C4-2B (cell line): ENCODE measurements around the gene PAX3.

Experiments used
- H3K27ac ChIP-seq: fragments of 450-650 bp; 2 replicates; pipeline ENCODE4 v1.5.1; 2017
- ZFX ChIP-seq: fragments of 450-650 bp; IDR thresholded peaks from 2 replicates; pipeline ENCODE4 v1.6.1; 2017
- TF ChIP-seq, protein P1 (sequence below): fragments of 450-650 bp; conservative IDR thresholded peaks from 2 replicates; pipeline ENCODE4 v1.5.1; 2017; ENCODE audit warnings: mild to moderate bottlenecking

Gene PAX3

DNA sequence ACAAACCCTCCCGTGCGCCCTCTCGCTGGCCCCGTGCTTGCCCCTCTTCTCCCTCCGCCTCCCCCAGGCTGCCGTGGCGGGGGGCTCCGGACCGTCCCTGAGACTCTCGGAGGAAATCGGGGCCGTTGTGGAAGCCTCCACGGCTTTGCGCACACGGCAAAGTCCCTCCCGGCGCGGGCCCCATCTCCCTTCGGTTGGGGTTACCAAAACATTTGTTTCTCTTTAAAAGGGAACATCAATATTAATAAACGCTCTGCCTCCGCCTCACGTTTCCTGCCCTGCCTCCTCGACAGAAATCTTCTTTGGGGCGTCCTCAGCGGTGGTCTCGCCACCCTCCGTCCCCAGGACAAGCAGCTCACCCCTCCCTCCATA is 3.8 kb downstream of the PAX3 start:
- no peak overlapping the region for H3K27ac ChIP-seq
- TF ChIP-seq ZFX, result no peak
- TF ChIP-seq, protein P1, sequence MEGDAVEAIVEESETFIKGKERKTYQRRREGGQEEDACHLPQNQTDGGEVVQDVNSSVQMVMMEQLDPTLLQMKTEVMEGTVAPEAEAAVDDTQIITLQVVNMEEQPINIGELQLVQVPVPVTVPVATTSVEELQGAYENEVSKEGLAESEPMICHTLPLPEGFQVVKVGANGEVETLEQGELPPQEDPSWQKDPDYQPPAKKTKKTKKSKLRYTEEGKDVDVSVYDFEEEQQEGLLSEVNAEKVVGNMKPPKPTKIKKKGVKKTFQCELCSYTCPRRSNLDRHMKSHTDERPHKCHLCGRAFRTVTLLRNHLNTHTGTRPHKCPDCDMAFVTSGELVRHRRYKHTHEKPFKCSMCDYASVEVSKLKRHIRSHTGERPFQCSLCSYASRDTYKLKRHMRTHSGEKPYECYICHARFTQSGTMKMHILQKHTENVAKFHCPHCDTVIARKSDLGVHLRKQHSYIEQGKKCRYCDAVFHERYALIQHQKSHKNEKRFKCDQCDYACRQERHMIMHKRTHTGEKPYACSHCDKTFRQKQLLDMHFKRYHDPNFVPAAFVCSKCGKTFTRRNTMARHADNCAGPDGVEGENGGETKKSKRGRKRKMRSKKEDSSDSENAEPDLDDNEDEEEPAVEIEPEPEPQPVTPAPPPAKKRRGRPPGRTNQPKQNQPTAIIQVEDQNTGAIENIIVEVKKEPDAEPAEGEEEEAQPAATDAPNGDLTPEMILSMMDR, result no peak

DNA sequence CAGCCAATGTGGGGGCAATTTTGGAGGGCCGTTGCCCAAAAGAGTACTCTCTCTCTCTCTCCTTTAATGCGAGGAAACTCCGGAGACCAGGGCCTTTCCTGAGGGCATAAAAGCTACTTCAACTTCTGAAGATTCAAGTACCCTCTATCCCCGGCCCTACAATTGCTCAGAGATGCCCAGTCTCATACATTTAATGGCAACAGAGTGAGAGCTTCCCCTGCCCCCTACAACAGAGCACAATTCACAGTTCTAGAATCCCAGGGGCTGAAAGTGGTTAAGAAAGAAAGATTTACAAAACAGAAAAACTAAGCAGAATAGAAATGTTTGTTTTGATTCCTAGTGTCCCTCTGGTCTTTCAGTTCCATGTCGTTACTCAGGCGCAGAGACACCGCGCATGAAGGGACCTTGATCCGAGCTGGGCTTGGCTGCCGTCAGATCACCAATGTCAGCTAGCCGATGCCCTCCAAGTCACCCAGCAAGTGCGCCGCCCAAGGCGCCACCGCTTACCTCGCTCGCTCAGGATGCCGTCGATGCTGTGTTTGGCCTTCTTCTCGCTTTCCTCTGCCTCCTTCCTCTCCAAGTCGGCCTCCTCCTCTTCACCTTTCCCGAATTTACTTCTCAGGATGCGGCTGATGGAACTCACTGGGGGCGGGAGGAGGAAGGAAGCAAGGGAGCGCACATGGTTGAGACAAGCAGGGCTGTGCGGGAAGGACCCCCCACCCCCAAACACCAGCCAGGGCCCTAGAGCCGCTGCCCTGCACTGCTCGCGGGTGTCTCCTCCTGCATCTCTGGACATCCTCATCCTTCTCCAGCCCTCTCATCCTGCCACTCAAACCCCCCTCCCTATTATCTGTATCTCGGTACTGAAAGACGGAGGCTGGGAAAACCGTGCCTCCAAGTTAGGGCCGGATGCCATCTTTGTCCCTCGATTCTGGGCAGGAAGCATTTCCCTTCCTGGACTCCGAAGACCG is 4.9 kb downstream of the PAX3 start:
- no peak overlapping the region for H3K27ac ChIP-seq
- TF ChIP-seq, protein P1, result no peak
- no peak for TF ChIP-seq ZFX

DNA sequence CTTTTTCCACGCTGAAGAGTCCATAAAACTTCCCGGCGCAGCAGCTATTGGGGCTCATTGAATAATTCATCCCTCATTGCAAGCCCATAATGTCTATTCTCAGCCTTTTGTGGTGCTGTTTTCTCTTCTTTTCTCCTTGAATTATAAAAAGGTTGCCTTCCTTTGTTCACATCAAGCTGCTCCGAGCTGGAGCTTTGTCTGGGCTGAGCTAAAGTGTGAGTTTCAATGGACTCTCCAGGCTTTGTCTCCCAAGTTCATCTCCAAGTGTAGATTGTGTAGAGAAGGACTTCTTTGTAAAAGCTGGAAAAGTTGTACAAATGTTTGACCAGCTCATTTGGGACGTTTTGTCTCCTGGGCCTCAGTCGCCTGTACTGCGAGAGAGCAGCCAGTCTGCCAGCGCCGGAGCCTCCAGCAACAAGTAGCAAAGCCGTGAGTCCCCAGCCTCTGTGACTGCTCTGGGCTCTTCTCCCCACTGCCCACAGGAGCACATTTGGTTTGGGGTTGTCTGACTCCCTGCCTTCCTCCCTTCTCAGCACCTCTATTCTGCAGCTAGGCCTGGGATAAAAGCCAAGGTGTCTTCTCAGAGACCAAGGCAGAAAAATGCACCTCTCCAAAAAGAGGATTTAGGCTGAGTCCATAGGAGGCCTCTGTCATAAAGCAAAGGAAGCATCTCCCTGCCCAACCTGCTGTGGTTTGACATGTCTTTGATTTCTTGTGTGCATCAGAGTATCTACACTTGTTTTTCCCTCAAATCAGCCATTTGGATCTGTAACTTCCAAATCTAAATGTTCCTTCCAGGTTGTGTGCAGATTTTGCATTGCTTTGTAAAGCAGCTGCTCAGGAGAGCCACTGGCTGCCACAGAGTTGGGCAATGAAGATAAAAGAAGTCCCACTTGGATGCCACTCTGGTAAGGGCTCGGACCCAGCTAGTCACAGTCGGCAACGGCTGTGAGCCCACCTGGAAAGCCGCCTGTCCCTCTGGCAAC is 6.4 kb downstream of the PAX3 start:
- no peak overlapping the region for H3K27ac ChIP-seq
- TF ChIP-seq, protein P1, result no peak
- TF ChIP-seq ZFX, result no peak

DNA sequence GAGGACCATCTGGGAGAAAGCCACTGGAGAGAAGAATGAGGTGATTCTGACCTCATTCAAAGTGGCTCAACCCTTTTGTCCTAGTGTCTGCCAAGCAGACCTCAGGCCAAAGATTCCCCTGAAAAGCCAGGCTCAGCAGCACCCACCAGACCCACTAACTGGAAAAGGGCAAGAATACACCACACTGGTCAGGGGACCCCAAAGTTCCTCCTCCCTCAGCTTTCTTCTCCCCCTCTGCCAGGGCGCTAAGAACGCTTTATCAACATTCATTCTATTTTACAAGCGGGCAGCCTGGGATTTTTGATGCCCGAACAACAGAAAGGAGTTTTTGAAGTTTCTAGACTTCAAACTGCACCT is 7.3 kb downstream of the PAX3 start:
- no peak overlapping the region for H3K27ac ChIP-seq

DNA sequence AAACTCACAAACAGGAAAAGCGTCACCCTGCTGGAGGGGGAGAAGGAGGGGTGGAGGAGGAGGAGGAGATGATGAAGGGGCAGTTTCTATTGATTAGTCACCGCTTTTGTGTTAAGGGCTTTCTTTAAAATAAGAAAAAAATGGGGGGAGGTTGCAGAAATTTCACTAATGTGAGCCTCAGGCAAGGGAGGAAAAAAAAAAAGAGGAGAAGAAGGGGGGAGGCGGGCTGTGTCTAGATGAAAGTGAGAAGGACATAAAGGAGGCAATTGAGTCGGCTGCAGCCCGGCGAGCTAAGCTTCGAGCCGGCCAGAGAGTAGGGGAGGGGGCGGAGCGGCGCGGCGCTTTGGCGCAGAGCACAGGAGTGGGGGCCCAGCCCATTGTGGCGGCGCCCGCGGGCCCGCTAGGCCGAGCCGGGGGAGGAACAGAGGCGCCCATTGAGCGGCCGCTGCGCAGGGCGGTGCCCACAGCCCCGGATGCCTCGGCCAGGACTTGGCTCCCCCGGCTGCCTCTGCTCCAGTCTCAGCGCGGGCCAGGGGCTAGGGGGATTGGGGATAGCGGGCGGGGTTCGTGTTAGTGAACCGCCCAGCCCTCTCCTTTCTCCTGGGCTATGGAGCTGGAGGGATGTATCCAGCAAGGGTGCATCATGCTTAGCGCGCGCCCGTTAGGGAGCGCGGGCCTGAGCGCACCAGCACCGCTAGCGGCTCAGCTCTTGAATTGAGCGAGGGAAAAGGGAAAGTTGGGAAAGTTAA is 7.9 kb downstream of the PAX3 start:
- TF ChIP-seq ZFX, result no peak
- TF ChIP-seq, protein P1, result no peak
- no peak overlapping the region for H3K27ac ChIP-seq

More for the DNA sequence above, 7.3 kb downstream of the PAX3 start:
- TF ChIP-seq, protein P1, result no peak
- no peak for TF ChIP-seq ZFX

DNA sequence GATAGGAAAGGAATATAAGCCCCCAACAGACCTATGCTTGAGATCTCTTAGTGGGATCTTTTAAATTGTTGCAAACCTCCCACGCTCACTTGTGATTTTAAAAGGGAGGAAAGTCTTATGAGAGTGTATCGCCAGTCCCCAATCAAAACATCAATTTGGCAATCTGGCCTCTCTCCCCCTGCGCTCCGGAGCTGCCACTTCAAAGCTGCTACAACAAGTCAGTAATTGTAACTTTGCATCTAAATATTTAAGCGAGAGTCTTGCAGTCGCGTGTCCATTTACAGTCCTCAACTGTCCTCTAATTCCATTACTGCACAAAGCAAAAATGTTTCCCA is 8.4 kb downstream of the PAX3 start:
- no peak for TF ChIP-seq ZFX
- TF ChIP-seq, protein P1, result no peak
- H3K27ac ChIP-seq, result no peak overlapping the region
